ENCODE results near the gene PLPPR5. TPM values are rescaled to one million over a fixed set of nuclear protein-coding genes. Genes with fewer than 3 reads are reported as not detected.

Gene PLPPR5
- total RNA-seq, 1 donor from 2014 or later: not detected

- H3K36me3 Mint-ChIP-seq (ENCODE audit: low read depth): no peaks in the 10 kb centered on the region
- H3K27me3 Mint-ChIP-seq (ENCODE audit: insufficient read depth): no peaks in the 10 kb centered on the region
- no peak overlapping the region for H3K4me3 Mint-ChIP-seq
- H3K4me1 Mint-ChIP-seq (ENCODE audit: low read depth): peaks cover 9% of the 10 kb centered on the region
- H3K9me3 Mint-ChIP-seq: peaks cover 4% of the 10 kb centered on the region
- intact Hi-C loops (cut with micrococcal nuclease): no loop called here
- DNase-seq (ENCODE audit: low spot score): no peak
- no peak overlapping the region for H3K27ac Mint-ChIP-seq
Measured at GRCh38 chr1:98854137-98854536, 150.5 kb downstream of the PLPPR5 start.

- intact Hi-C loops (cut with micrococcal nuclease): no loop called here
- Mint-ChIP-seq H3K27ac (no peak overlapping the region), H3K36me3 (ENCODE audit: low read depth) (no peaks in the 10 kb centered on the region), H3K4me1 (ENCODE audit: low read depth) (peaks cover 9% of the 10 kb centered on the region), H3K4me3 (no peak overlapping the region), H3K9me3 (peaks cover 11% of the 10 kb centered on the region), H3K27me3 (ENCODE audit: insufficient read depth) (no peaks in the 10 kb centered on the region)
- no peak for DNase-seq (ENCODE audit: low spot score)
Measured at GRCh38 chr1:98849969-98850636, 154.6 kb downstream of the PLPPR5 start.

- H3K27ac Mint-ChIP-seq: no peak overlapping the region
- no peak for DNase-seq (ENCODE audit: low spot score)
- no peaks in the 10 kb centered on the region for H3K27me3 Mint-ChIP-seq (ENCODE audit: insufficient read depth)
- H3K4me1 Mint-ChIP-seq (ENCODE audit: low read depth): no peaks in the 10 kb centered on the region
- H3K4me3 Mint-ChIP-seq: no peak overlapping the region
- intact Hi-C loops (cut with micrococcal nuclease): no loop called here
- no peaks in the 10 kb centered on the region for H3K9me3 Mint-ChIP-seq
- no peaks in the 10 kb centered on the region for H3K36me3 Mint-ChIP-seq (ENCODE audit: low read depth)
Measured at GRCh38 chr1:98842241-98842640, 162.4 kb downstream of the PLPPR5 start.
